Measurements from ENCODE around the gene MXD1. TPM values are rescaled to one million over a fixed set of nuclear protein-coding genes. Genes with fewer than 3 reads are reported as not detected.

MXD1 gene
- polyA plus RNA-seq, 1 donor, result 15.6 TPM

GRCh38 chr2:69952336-69953115 lies 37.6 kb downstream of the MXD1 start:
- DNase-seq, result no peak

- DNase-seq, result no peak
Measured at GRCh38 chr2:69954084-69954483, 39.2 kb downstream of the MXD1 start.

- no peak for DNase-seq
Measured at GRCh38 chr2:69955029-69955428, 40.1 kb downstream of the MXD1 start.

GRCh38 chr2:69956475-69956979 lies 41.6 kb downstream of the MXD1 start:
- DNase-seq, result no peak

GRCh38 chr2:69957965-69958364 lies 43.1 kb downstream of the MXD1 start:
- DNase-seq, result no peak

DNA sequence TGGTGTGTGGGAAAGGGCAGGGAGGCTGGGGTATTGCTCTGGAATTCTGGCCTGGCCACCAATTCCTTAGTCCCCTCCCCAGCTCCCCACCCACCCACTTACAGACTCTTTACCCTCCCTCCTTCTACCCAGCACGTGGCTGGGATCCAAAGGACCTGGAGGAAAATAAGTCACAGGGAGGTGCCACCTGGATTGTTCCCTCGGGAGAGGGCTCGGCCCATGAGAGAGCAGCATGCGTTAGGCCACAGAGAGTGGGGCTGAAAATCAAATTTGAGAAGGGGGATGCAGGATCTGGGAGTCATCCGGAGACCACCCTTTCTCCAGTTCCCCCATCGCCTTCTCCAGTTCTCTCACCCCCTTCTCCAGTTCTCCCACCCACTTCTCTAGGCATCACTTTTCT lies 43.6 kb downstream of the MXD1 start:
- DNase-seq, result no peak

- no peak for DNase-seq
Measured at GRCh38 chr2:69959425-69959824, 44.5 kb downstream of the MXD1 start.

- DNase-seq, result no peak
Measured at GRCh38 chr2:69960821-69961220, 45.9 kb downstream of the MXD1 start.

GRCh38 chr2:69961496-69961895 lies 46.6 kb downstream of the MXD1 start, which contains the start of gene ASPRV1:
Gene ASPRV1, minus strand, starts transcription at chr2:69961631. Its CDS starts 195 bp downstream, at chr2:69961436.
- no peak for DNase-seq

- DNase-seq, result no peak
Measured at GRCh38 chr2:69962986-69963730, 48.2 kb downstream of the MXD1 start.

- DNase-seq, result no peak
Measured at GRCh38 chr2:69964353-69964841, 49.5 kb downstream of the MXD1 start.

DNA sequence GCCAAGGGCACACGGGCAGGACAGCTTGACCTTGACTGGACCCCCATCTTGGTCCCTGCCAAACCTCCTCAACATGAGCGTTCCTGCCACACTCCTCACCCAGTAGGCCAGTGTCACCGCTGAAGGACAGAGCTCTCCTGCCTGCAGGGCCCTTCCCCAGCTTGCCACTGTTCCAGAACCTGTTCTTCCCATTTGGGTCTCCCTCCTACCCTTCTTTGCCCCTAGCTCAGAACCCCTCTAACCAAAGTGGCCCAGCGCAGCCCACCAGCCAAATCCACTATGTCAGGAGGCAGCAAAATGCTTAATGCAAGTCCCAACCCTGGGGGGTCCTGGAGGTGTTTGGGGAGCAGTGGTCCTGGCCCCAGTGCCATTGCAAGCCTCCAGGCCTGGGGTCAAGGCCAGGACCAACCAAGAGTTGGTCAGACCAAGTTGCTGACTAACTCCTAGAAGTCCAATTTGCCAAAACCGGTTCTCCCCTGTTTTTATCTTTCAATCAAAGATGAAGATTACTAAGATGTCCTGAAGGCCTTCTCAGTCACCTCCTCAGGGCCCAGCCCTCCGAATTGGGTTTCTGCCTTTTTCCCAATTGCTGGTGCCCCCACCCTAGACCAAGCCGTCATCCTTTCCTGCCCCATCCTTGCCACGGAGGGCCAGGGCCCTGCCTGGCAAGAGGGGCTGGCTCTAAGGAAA lies 51.0 kb downstream of the MXD1 start:
- no peak for DNase-seq

DNA sequence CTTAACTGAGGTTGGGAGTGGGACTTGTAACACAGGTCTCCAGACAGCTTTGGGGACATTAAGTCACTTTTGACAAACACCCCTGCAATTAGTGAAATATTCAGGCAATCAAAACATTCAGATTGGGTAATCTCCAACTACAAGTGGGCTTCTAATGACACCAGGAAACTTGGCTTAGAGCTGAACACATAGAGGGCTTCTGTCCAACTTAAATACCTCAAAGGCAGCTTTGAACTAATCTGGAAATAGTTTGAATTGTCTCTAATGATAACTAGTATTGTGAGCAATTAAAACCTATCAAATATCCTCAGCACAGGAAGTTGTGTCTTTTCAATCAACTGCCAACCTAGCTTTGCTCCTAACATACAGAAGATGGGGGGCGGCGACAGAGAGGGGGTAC lies 51.6 kb downstream of the MXD1 start:
- no peak for DNase-seq

- DNase-seq, result no peak
Measured at GRCh38 chr2:69968609-69969008, 53.7 kb downstream of the MXD1 start.

- no peak for DNase-seq
Measured at GRCh38 chr2:69969126-69969983, 54.4 kb downstream of the MXD1 start.

GRCh38 chr2:69969991-69970390 lies 55.1 kb downstream of the MXD1 start:
- no peak for DNase-seq

DNA sequence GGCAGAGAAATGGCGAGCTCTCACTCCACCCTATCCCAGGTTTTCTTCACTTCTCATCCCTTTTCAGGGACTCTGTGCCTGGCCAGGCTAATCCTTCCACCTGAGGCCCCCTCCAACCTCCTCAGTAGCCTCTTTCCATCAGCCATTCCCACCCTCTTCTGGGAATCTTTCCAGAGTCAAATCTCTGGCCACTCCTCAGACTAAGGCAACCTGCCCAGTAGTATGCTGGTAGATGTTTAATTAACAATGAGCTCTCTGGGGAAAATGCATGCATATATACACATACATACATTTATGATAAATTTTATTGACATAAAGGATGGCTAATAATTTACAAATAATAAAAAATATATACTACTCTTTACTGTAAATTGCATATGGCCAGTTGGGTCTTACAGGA lies 57.9 kb downstream of the MXD1 start:
- no peak for DNase-seq

GRCh38 chr2:69973335-69973735 lies 58.4 kb downstream of the MXD1 start:
- no peak for DNase-seq

DNA sequence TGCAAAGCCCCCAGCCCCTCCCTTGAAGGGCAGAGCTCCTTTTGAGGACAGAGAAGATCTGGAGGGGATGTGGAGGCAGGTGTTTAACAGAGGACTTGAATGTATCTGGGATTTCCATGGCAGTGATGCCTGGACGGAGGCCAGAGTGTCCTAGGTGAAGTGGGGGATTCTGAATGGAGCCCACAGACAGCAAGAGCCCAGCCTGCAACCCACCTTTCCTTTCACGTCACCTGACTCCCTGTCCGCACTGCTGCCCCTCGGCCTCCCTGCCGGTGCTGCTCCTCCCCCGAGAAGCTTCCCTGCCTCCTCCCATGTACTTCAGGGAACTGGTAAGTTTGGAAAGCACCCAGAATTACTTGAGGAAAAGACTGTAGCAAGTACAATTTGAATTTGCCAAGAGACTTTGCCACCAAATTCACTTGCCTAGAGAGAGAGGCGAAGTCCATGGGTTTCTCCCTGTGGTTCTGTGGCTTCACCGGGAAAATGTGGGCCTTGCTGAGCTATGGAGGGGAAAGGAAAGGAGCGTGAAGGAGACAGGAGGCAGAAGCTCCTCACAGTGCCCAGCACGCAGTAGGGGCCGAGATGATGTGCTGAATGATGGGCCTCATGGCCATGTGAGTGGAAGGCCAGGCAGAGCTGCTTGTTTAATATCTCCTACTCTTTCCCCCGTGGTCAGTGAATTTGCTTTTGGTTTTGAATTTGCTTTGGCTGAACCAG lies 60.4 kb downstream of the MXD1 start:
- DNase-seq, result no peak

- DNase-seq, result no peak
Measured at GRCh38 chr2:69975853-69976462, 61.0 kb downstream of the MXD1 start.
